K562 (cell line): ENCODE data around the gene FGR. TPM values are rescaled to one million over a fixed set of nuclear protein-coding genes. Genes with fewer than 3 reads are reported as not detected.

Source experiments
- ARHGAP35 ChIP-seq: fragments of 450-650 bp; IDR thresholded peaks from 2 replicates; pipeline ENCODE4 v1.6.1; 2018; ENCODE audit not compliant: partially characterized antibody
- ARNT ChIP-seq, 2 experiments: fragments of 450-650 bp; IDR thresholded peaks; 2 replicates each; pipeline ENCODE4 v1.6.1; 2016; ENCODE audit warnings: mild to moderate bottlenecking in 1 of 2
- BRCA1 ChIP-seq, 2 experiments: fragments of 450-650 bp in 1 of 2; sonication (generic) in 1 of 2; formaldehyde crosslinking in 1 of 2; IDR thresholded peaks; 2 replicates each; pipeline versions ENCODE4 v1.5.0 to v1.6.1; 2017 to 2020; ENCODE audit warnings: mild to moderate bottlenecking in 1 of 2, missing genetic modification reagents in 1 of 2
- CBX3 ChIP-seq, 2 experiments: IDR thresholded peaks; 1 replicate in 1 of 2; 2 replicates in 1 of 2; pipeline ENCODE4 v1.6.1; 2012; ENCODE audit warnings: inconsistent platforms in 2 of 2, low read length in 2 of 2, borderline replicate concordance in 1 of 2, control low read depth in 1 of 2
- E2F6 ChIP-seq, 2 experiments: IDR thresholded peaks; 2 replicates each; pipeline ENCODE4 v1.6.1; 2011; ENCODE audit warnings: borderline replicate concordance in 1 of 2, control low read depth in 1 of 2, low read depth in 1 of 2, low read length in 1 of 2, mild to moderate bottlenecking in 1 of 2, mixed read lengths in 1 of 2, moderate library complexity in 1 of 2; ENCODE audit not compliant: insufficient read depth in 1 of 2, insufficient read length in 1 of 2, poor library complexity in 1 of 2, severe bottlenecking in 1 of 2; ENCODE audit errors: extremely low read depth in 1 of 2
- MXD1 ChIP-seq: fragments of 250-450 bp; sonication (Bioruptor Pico); IDR thresholded peaks from 2 replicates; pipeline ENCODE4 v1.8.0; 2021; ENCODE audit warnings: borderline replicate concordance, mild to moderate bottlenecking, moderate library complexity; ENCODE audit not compliant: poor library complexity, severe bottlenecking
- NFXL1 ChIP-seq: fragments of 450-650 bp; formaldehyde crosslinking; IDR thresholded peaks from 2 replicates; pipeline ENCODE4 v1.4.0; 2021; ENCODE audit warnings: mild to moderate bottlenecking
- NRF1 ChIP-seq, 2 experiments: fragments of 450-650 bp; IDR thresholded peaks in 1 of 2; conservative IDR thresholded peaks in 1 of 2; 2 replicates each; pipeline ENCODE4 v1.6.1; 2014; ENCODE audit warnings: mild to moderate bottlenecking in 2 of 2
- PATZ1 ChIP-seq: fragments of 250-450 bp; sonication (Bioruptor Pico); IDR thresholded peaks from 2 replicates; pipeline ENCODE4 v1.5.0; 2020; ENCODE audit warnings: mild to moderate bottlenecking, borderline replicate concordance
- RBFOX2 ChIP-seq: fragments of 200-400 bp; formaldehyde crosslinking; IDR thresholded peaks from 2 replicates; pipeline ENCODE4 v1.6.1; 2017; ENCODE audit warnings: low read depth, mild to moderate bottlenecking, low read length, moderate library complexity
- RBM22 ChIP-seq: fragments of 200-400 bp; formaldehyde crosslinking; IDR thresholded peaks from 2 replicates; pipeline ENCODE4 v1.6.1; 2018; ENCODE audit warnings: low read length, low read depth; ENCODE audit not compliant: poor library complexity, severe bottlenecking
- SMARCE1 ChIP-seq: fragments of 450-650 bp; IDR thresholded peaks from 2 replicates; pipeline ENCODE4 v1.7.1; 2016; ENCODE audit warnings: mild to moderate bottlenecking
- SREBF1 ChIP-seq: fragments of 150-350 bp; IDR thresholded peaks from 2 replicates; pipeline ENCODE4 v1.6.1; 2014; ENCODE audit warnings: antibody characterized with exemption, low read depth, low read length, borderline replicate concordance
- SRSF7 ChIP-seq: fragments of 200-400 bp; formaldehyde crosslinking; optimal IDR thresholded peaks from 2 replicates; pipeline ENCODE3; 2017; ENCODE audit warnings: mild to moderate bottlenecking, low read depth, low read length
- TEAD4 ChIP-seq, 2 experiments: sonication (generic) in 1 of 2; formaldehyde crosslinking in 1 of 2; IDR thresholded peaks; 2 replicates each; pipeline versions ENCODE4 v1.6.1 to v1.8.0; 2012 to 2022; ENCODE audit warnings: borderline replicate concordance in 1 of 2, inconsistent platforms in 1 of 2, low read length in 1 of 2, mild to moderate bottlenecking in 1 of 2, missing genetic modification reagents in 1 of 2
- VEZF1 ChIP-seq: fragments of 200-800 bp; sonication (Bioruptor generic); IDR thresholded peaks from 2 replicates; pipeline ENCODE4 v1.6.1; 2017; ENCODE audit warnings: missing genetic modification characterization, missing compliant biosample characterization
- ZNF717 ChIP-seq: fragments of 250-450 bp; sonication (Bioruptor Pico); IDR thresholded peaks from 2 replicates; pipeline ENCODE4 v1.5.0; 2021
- polyA plus RNA-seq, 8 experiments: library from polyadenylated mRNA; depleted of rRNA in 4 of 8; stranded (reverse) in 5 of 8; unstranded in 3 of 8; fragments of >200 nt; fragmentation: Nextera tagmentation in 2 of 8; fragmentation: Illumina TruSeq in 1 of 8; extraction: Ambion mirVana in 2 of 8; extraction: Trizol in 1 of 8; gene quantifications; 2 replicates each; pipeline versions ENCODE4 v1.2.1 to v1.2.3, GENCODE V29; 2011 to 2014; ENCODE audit warnings: inconsistent platforms in 1 of 8, missing spikeins in 1 of 8
- total RNA-seq, 7 experiments: library from RNA; depleted of rRNA in 6 of 7; stranded (reverse); fragments of >200 nt in 6 of 7; fragmentation: Illumina TruSeq in 2 of 7; extraction: Trizol in 2 of 7; gene quantifications; 2 replicates each; pipeline versions ENCODE4 v1.2.1 to v1.2.3, GENCODE V29; 2011 to 2021; ENCODE audit warnings: low replicate concordance in 1 of 7
- TF ChIP-seq, protein P1 (sequence below): fragments of 250-450 bp; sonication (Bioruptor Pico); IDR thresholded peaks from 2 replicates; pipeline ENCODE4 v1.4.0; 2020; ENCODE audit warnings: mild to moderate bottlenecking

Gene FGR
- total and polyA plus RNA-seq, 9 of the 15 experiments (the other 6 are each of a cell fraction or from before 2014, with no cell fraction given): 0.04 to 0.11 TPM; not detected in 7

GRCh38 chr1:27563591-27564471, 71.2 kb downstream of the FGR start (continued):
- no peak for TF ChIP-seq NRF1 (conservative IDR thresholded peaks at IDR 0.05 in 1 of 2, IDR thresholded peaks at IDR 0.05 in 1 of 2)
- TF ChIP-seq CBX3 (IDR thresholded peaks at IDR 0.05; ENCODE audit: borderline replicate concordance in 1 of 2, low read length in 2 of 2): peak in 1 of 2 experiments; percentile 54; a peak in 1 of 3 replicates
- TF ChIP-seq SRSF7: no peak
- no peak for TF ChIP-seq MXD1 (CRISPR knock-in tag)
- TF ChIP-seq SREBF1: no peak
- no peak for TF ChIP-seq PATZ1 (CRISPR knock-in tag)
- TF ChIP-seq RBFOX2: peak; percentile 28; the same call in 1 of the 2 replicates
- 0 out of 4 replicates have a peak, but pooled peaks of 1 of the 2 experiments have one; percentile 27 for TF ChIP-seq ARNT (IDR thresholded peaks at IDR 0.05)
- TF ChIP-seq VEZF1 (CRISPR knock-in tag): peak; percentile 66
- TF ChIP-seq NFXL1: no peak
- TF ChIP-seq TEAD4 (IDR thresholded peaks at IDR 0.05; ENCODE audit: low read length): no peak
- TF ChIP-seq TEAD4 (CRISPR knock-in tag; IDR thresholded peaks at IDR 0.05; ENCODE audit: borderline replicate concordance): no peak
- TF ChIP-seq, protein P1, sequence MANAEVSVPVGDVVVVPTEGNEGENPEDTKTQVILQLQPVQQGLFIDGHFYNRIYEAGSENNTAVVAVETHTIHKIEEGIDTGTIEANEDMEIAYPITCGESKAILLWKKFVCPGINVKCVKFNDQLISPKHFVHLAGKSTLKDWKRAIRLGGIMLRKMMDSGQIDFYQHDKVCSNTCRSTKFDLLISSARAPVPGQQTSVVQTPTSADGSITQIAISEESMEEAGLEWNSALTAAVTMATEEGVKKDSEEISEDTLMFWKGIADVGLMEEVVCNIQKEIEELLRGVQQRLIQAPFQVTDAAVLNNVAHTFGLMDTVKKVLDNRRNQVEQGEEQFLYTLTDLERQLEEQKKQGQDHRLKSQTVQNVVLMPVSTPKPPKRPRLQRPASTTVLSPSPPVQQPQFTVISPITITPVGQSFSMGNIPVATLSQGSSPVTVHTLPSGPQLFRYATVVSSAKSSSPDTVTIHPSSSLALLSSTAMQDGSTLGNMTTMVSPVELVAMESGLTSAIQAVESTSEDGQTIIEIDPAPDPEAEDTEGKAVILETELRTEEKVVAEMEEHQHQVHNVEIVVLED (CRISPR knock-in tag): no peak
- peak; percentile 60 for TF ChIP-seq SMARCE1
- TF ChIP-seq BRCA1 (IDR thresholded peaks at IDR 0.05): no peak
- no peak for TF ChIP-seq BRCA1 (CRISPR knock-in tag; IDR thresholded peaks at IDR 0.05)
- peak; percentile 55 to 79 for TF ChIP-seq E2F6 (IDR thresholded peaks at IDR 0.05; ENCODE audit: borderline replicate concordance in 1 of 2, extremely low read depth in 1 of 2, insufficient read depth in 1 of 2, insufficient read length in 1 of 2, low read depth in 1 of 2, low read length in 1 of 2, poor library complexity in 1 of 2, severe bottlenecking in 1 of 2)
- no peak for TF ChIP-seq ARHGAP35
- no peak for TF ChIP-seq ZNF717 (CRISPR knock-in tag)
- TF ChIP-seq RBM22: peak; percentile 0
